Mesenchymal stem cell (in vitro differentiated cells and primary cell): ENCODE data around the gene TNNC1.

Source experiments
- DNase-seq: peaks from one replicate; pipeline ENCODE4 v3.0.0-alpha.2; 2013
- H2AFZ ChIP-seq: one replicate; pipeline ENCODE4 v1.6.1; 2013; ENCODE audit warnings: low read depth, mild to moderate bottlenecking, control low read depth, inconsistent platforms, low read length, moderate library complexity
- H2AK5ac ChIP-seq: 2 replicates; pipeline ENCODE4 v1.6.1; 2013; ENCODE audit warnings: low read length, moderate library complexity, mild to moderate bottlenecking, inconsistent platforms; ENCODE audit not compliant: severe bottlenecking
- H2BK120ac ChIP-seq: one replicate; pipeline ENCODE4 v1.6.1; 2013; ENCODE audit warnings: low read depth, mild to moderate bottlenecking, inconsistent platforms, low read length, moderate library complexity
- H2BK12ac ChIP-seq, 2 experiments: one replicate each; pipeline ENCODE4 v1.6.1; 2013; ENCODE audit warnings: inconsistent platforms in 2 of 2, low read length in 2 of 2, mild to moderate bottlenecking in 2 of 2, moderate library complexity in 2 of 2, control low read depth in 1 of 2
- H2BK15ac ChIP-seq: one replicate; pipeline ENCODE4 v1.6.1; 2013; ENCODE audit warnings: mild to moderate bottlenecking, low read depth, inconsistent platforms; ENCODE audit not compliant: poor library complexity, severe bottlenecking
- H2BK5ac ChIP-seq: 2 replicates; pipeline ENCODE4 v1.6.1; 2013; ENCODE audit warnings: low read depth, mild to moderate bottlenecking, low read length, control low read depth, inconsistent platforms; ENCODE audit not compliant: poor library complexity, severe bottlenecking
- H3K14ac ChIP-seq, 2 experiments: one replicate each; pipeline ENCODE4 v1.6.1; 2013; ENCODE audit warnings: inconsistent platforms in 2 of 2, low read length in 2 of 2, control low read depth in 1 of 2, mild to moderate bottlenecking in 1 of 2, moderate library complexity in 1 of 2
- H3K18ac ChIP-seq, 2 experiments: one replicate each; pipeline ENCODE4 v1.6.1; 2013; ENCODE audit warnings: inconsistent platforms in 2 of 2, low read length in 2 of 2, control low read depth in 1 of 2, low read depth in 1 of 2, mild to moderate bottlenecking in 1 of 2
- H3K23ac ChIP-seq, 2 experiments: one replicate each; pipeline ENCODE4 v1.6.1; 2013; ENCODE audit warnings: inconsistent platforms in 2 of 2, low read length in 2 of 2, mild to moderate bottlenecking in 2 of 2, moderate library complexity in 2 of 2, control low read depth in 1 of 2
- H3K27ac ChIP-seq: 2 replicates; pipeline ENCODE4 v1.5.1; 2013; ENCODE audit warnings: mild to moderate bottlenecking, moderate library complexity, low read length, control low read depth, inconsistent platforms; ENCODE audit not compliant: poor library complexity, severe bottlenecking
- H3K27me3 ChIP-seq, 2 experiments: 2 replicates each; pipeline versions ENCODE4 v1.6.1 to v1.7.0; 2013; ENCODE audit warnings: low read length in 2 of 2, mild to moderate bottlenecking in 2 of 2, moderate library complexity in 2 of 2, control low read depth in 1 of 2, inconsistent platforms in 1 of 2; ENCODE audit not compliant: control insufficient read depth in 1 of 2, insufficient read depth in 1 of 2
- H3K36me3 ChIP-seq, 2 experiments: 2 replicates each; pipeline versions ENCODE4 v1.6.1 to v1.7.0; 2013; ENCODE audit warnings: low read length in 2 of 2, control low read depth in 1 of 2, inconsistent platforms in 1 of 2, low read depth in 1 of 2, mild to moderate bottlenecking in 1 of 2; ENCODE audit not compliant: insufficient read depth in 2 of 2, control insufficient read depth in 1 of 2
- H3K4ac ChIP-seq, 2 experiments: one replicate each; pipeline ENCODE4 v1.6.1; 2013; ENCODE audit warnings: inconsistent platforms in 2 of 2, low read length in 2 of 2, mild to moderate bottlenecking in 2 of 2, moderate library complexity in 2 of 2, control low read depth in 1 of 2, low read depth in 1 of 2
- H3K4me1 ChIP-seq: 2 replicates; pipeline ENCODE4 v1.6.1; 2013; ENCODE audit warnings: low read depth, low read length, control low read depth; ENCODE audit not compliant: control insufficient read depth, insufficient read depth
- H3K4me2 ChIP-seq: 2 replicates; pipeline ENCODE4 v1.6.1; 2013; ENCODE audit warnings: low read length, mild to moderate bottlenecking, inconsistent platforms; ENCODE audit not compliant: poor library complexity, severe bottlenecking
- H3K4me3 ChIP-seq, 2 experiments: 2 replicates each; pipeline versions ENCODE4 v1.5.1 to v1.7.0; 2013; ENCODE audit warnings: low read length in 2 of 2, mild to moderate bottlenecking in 2 of 2, control low read depth in 1 of 2, low read depth in 1 of 2; ENCODE audit not compliant: insufficient read depth in 1 of 2
- H3K79me1 ChIP-seq: replicated peaks from 2 replicates; pipeline ENCODE4 v1.6.1; 2013; ENCODE audit warnings: mild to moderate bottlenecking, control low read depth, low read length, inconsistent platforms; ENCODE audit not compliant: poor library complexity, severe bottlenecking
- H3K9ac ChIP-seq: 2 replicates; pipeline ENCODE4 v1.7.0; 2013; ENCODE audit warnings: mild to moderate bottlenecking, low read length, moderate library complexity
- H3K9me3 ChIP-seq: 2 replicates; pipeline ENCODE4 v1.7.0; 2013; ENCODE audit warnings: mild to moderate bottlenecking, low read length; ENCODE audit not compliant: control insufficient read depth
- H4K8ac ChIP-seq: one replicate; pipeline ENCODE4 v1.6.1; 2013; ENCODE audit warnings: inconsistent platforms, mild to moderate bottlenecking, low read length, moderate library complexity
- H4K91ac ChIP-seq: one replicate; pipeline ENCODE4 v1.6.1; 2013; ENCODE audit warnings: mild to moderate bottlenecking, low read length, inconsistent platforms
- WGBS: methylation state at CpG from one replicate; pipeline ENCODE4 v1.1.7; 2013; ENCODE audit warnings: mixed read lengths; 5-methylcytosine and 5-hydroxymethylcytosine counted together

TNNC1 gene

GRCh38 chr3:52447512-52448355, 6.1 kb downstream of the TNNC1 start:
- Histone ChIP-seq H3K18ac (no peak overlapping the region), H3K27ac (no peak overlapping the region), H2BK120ac (no peak overlapping the region), H3K14ac (no peak overlapping the region), H3K4me1 (peaks cover 19% of the 10 kb centered on the region), H3K4me3 (no peak overlapping the region), H2BK15ac (no peak overlapping the region), H2AFZ (no peak overlapping the region), H3K79me1 (no peaks in the 10 kb centered on the region), H3K9ac (no peak overlapping the region), H3K27me3 (peaks cover 0 to 10% of the 10 kb centered on the region in 2 experiments), H2AK5ac (no peak overlapping the region), H2BK12ac (no peak overlapping the region), H3K4ac (no peak overlapping the region), H3K9me3 (no peaks in the 10 kb centered on the region), H3K36me3 (no peaks in the 10 kb centered on the region), H4K8ac (no peak overlapping the region), H3K23ac (no peak overlapping the region), H3K4me2 (no peak overlapping the region), H4K91ac (no peak overlapping the region), H2BK5ac (no peak overlapping the region)
- no peak for DNase-seq
- 80% methylated on average over 12 of the region's 12 CpGs for WGBS

GRCh38 chr3:52446631-52447511, 7.0 kb downstream of the TNNC1 start:
- WGBS: 40% methylated on average over 13 of the region's 13 CpGs

GRCh38 chr3:52446042-52446441, 7.8 kb downstream of the TNNC1 start:
- Histone ChIP-seq H3K36me3 (no peaks in the 10 kb centered on the region), H4K8ac (no peak overlapping the region)
- 60% methylated on average over 3 of the region's 4 CpGs for WGBS

More at GRCh38 chr3:52446631-52447511, 7.0 kb downstream of the TNNC1 start:
- DNase-seq: peak; percentile 67
- Histone ChIP-seq H2AFZ (no peak overlapping the region), H4K8ac (no peak overlapping the region), H3K79me1 (no peaks in the 10 kb centered on the region), H3K4me1 (peaks cover 19% of the 10 kb centered on the region), H3K36me3 (no peaks in the 10 kb centered on the region), H3K23ac (no peak overlapping the region), H2BK5ac (no peak overlapping the region), H3K18ac (no peak overlapping the region), H2BK120ac (no peak overlapping the region), H3K4ac (no peak overlapping the region), H3K14ac (no peak overlapping the region), H2AK5ac (no peak overlapping the region), H3K4me3 (no peak overlapping the region), H3K27me3 (peaks cover 0 to 10% of the 10 kb centered on the region in 2 experiments), H3K9ac (no peak overlapping the region), H2BK15ac (no peak overlapping the region), H2BK12ac (no peak overlapping the region), H3K27ac (no peak overlapping the region), H4K91ac (no peak overlapping the region), H3K9me3 (no peaks in the 10 kb centered on the region), H3K4me2 (no peak overlapping the region)

More at GRCh38 chr3:52446042-52446441, 7.8 kb downstream of the TNNC1 start:
- Histone ChIP-seq H3K18ac (no peak overlapping the region), H2BK120ac (no peak overlapping the region), H2BK12ac (no peak overlapping the region), H3K4me1 (peaks cover 19% of the 10 kb centered on the region), H2AFZ (no peak overlapping the region), H3K4me3 (no peak overlapping the region), H3K27me3 (peaks cover 0 to 10% of the 10 kb centered on the region in 2 experiments), H2BK15ac (no peak overlapping the region), H3K14ac (no peak overlapping the region), H3K27ac (no peak overlapping the region), H3K9ac (no peak overlapping the region), H2BK5ac (no peak overlapping the region), H3K9me3 (no peaks in the 10 kb centered on the region), H3K4me2 (no peak overlapping the region), H3K4ac (no peak overlapping the region), H2AK5ac (no peak overlapping the region), H3K79me1 (no peaks in the 10 kb centered on the region), H3K23ac (no peak overlapping the region), H4K91ac (peak overlapping the region; percentile 7)
- no peak for DNase-seq
